ENCODE measurements around the gene C3orf22.
A peak's percentile ranks its signal among the peaks of the same experiment; 100 is the strongest.

The C3orf22 gene

GRCh38 chr3:126527006-126527405, 31.7 kb downstream of the C3orf22 start:
- DNase-seq (ENCODE audit: low spot score): no peak

- DNase-seq (ENCODE audit: low spot score): no peak
These were observed 32.1 kb downstream of the C3orf22 start for GRCh38 chr3:126526668-126527005.

- DNase-seq (ENCODE audit: low spot score): no peak
These were observed 32.7 kb downstream of the C3orf22 start for GRCh38 chr3:126525853-126526667.

GRCh38 chr3:126525091-126525852, 33.5 kb downstream of the C3orf22 start:
- DNase-seq (ENCODE audit: low spot score): no peak

GRCh38 chr3:126524429-126524988, 34.2 kb downstream of the C3orf22 start:
- DNase-seq (ENCODE audit: low spot score): no peak

GRCh38 chr3:126523745-126524428, 34.8 kb downstream of the C3orf22 start, which contains the start of gene CHST13:
TSS of gene CHST13 (plus strand) at chr3:126524155. CDS start at chr3:126524333, 178 bp downstream.
- DNase-seq (ENCODE audit: low spot score): no peak

- peak; percentile 85 for DNase-seq (ENCODE audit: low spot score)
These were observed 36.4 kb downstream of the C3orf22 start for GRCh38 chr3:126522363-126522788.

- no peak for DNase-seq (ENCODE audit: low spot score)
These were observed 37.4 kb downstream of the C3orf22 start for GRCh38 chr3:126521122-126521891.

- no peak for DNase-seq (ENCODE audit: low spot score)
These were observed 39.0 kb downstream of the C3orf22 start for GRCh38 chr3:126519506-126520455.

GRCh38 chr3:126518779-126519177, 40.0 kb downstream of the C3orf22 start:
- no peak for DNase-seq (ENCODE audit: low spot score)

- DNase-seq (ENCODE audit: low spot score): no peak
These were observed 40.5 kb downstream of the C3orf22 start for GRCh38 chr3:126517986-126518778.

GRCh38 chr3:126517291-126517951, 41.3 kb downstream of the C3orf22 start, which contains the start of gene UROC1:
TSS of gene UROC1 (minus strand) at chr3:126517773. CDS start at chr3:126517719, 54 bp downstream.
- DNase-seq (ENCODE audit: low spot score): no peak

- no peak for DNase-seq (ENCODE audit: low spot score)
These were observed 41.8 kb downstream of the C3orf22 start for GRCh38 chr3:126516936-126517290.

- no peak for DNase-seq (ENCODE audit: low spot score)
These were observed 42.4 kb downstream of the C3orf22 start for GRCh38 chr3:126516152-126516935.

- DNase-seq (ENCODE audit: low spot score): no peak
These were observed 43.5 kb downstream of the C3orf22 start for GRCh38 chr3:126515066-126515706.

GRCh38 chr3:126514161-126514560, 44.6 kb downstream of the C3orf22 start:
- no peak for DNase-seq (ENCODE audit: low spot score)

GRCh38 chr3:126512916-126513650, 45.6 kb downstream of the C3orf22 start:
- no peak for DNase-seq (ENCODE audit: low spot score)

All from COLO829 (cell line).